Fibroblast of peridontal ligament (primary cell): ENCODE measurements around the gene PCOLCE2.
A peak's percentile ranks its signal among the peaks of the same experiment; 100 is the strongest.

Experiments
- DNase-seq: peaks from one replicate; pipeline ENCODE4 v3.0.0-alpha.2; 2010; ENCODE audit errors: extremely low read depth

PCOLCE2 gene

GRCh38 chr3:142866841-142867631 lies 21.8 kb downstream of the PCOLCE2 start:
- no peak for DNase-seq

- no peak for DNase-seq
Measured at GRCh38 chr3:142863930-142864920, 24.7 kb downstream of the PCOLCE2 start.

- DNase-seq, result peak; percentile 18
Measured at GRCh38 chr3:142863010-142863817, 25.7 kb downstream of the PCOLCE2 start.

- no peak for DNase-seq
Measured at GRCh38 chr3:142861926-142862325, 27.0 kb downstream of the PCOLCE2 start.

GRCh38 chr3:142858043-142858442 lies 30.8 kb downstream of the PCOLCE2 start:
- no peak for DNase-seq

GRCh38 chr3:142857056-142857455 lies 31.8 kb downstream of the PCOLCE2 start:
- DNase-seq, result no peak

- DNase-seq, result no peak
Measured at GRCh38 chr3:142853270-142854168, 35.4 kb downstream of the PCOLCE2 start.

GRCh38 chr3:142852009-142852408 lies 36.9 kb downstream of the PCOLCE2 start:
- DNase-seq, result no peak

GRCh38 chr3:142850395-142851023 lies 38.4 kb downstream of the PCOLCE2 start:
- peak; percentile 82 for DNase-seq

- DNase-seq, result no peak
Measured at GRCh38 chr3:142849148-142849547, 39.7 kb downstream of the PCOLCE2 start.

- DNase-seq, result no peak
Measured at GRCh38 chr3:142846779-142847577, 41.9 kb downstream of the PCOLCE2 start.

- DNase-seq, result peak; percentile 44
Measured at GRCh38 chr3:142844339-142844977, 44.4 kb downstream of the PCOLCE2 start.

- no peak for DNase-seq
Measured at GRCh38 chr3:142839831-142840230, 49.1 kb downstream of the PCOLCE2 start.

GRCh38 chr3:142837526-142837925 lies 51.4 kb downstream of the PCOLCE2 start:
- no peak for DNase-seq

GRCh38 chr3:142828703-142829305 lies 60.1 kb downstream of the PCOLCE2 start:
- DNase-seq, result peak; percentile 81

GRCh38 chr3:142819179-142819578 lies 69.7 kb downstream of the PCOLCE2 start:
- DNase-seq, result no peak

- DNase-seq, result no peak
Measured at GRCh38 chr3:142818651-142819050, 70.2 kb downstream of the PCOLCE2 start.

- no peak for DNase-seq
Measured at GRCh38 chr3:142817897-142818296, 71.0 kb downstream of the PCOLCE2 start.
